WTC11 (cell line): ENCODE measurements around the gene ZBTB21. TPM values are rescaled to one million over a fixed set of nuclear protein-coding genes. Genes with fewer than 3 reads are reported as not detected.

Experiments used
- ATAC-seq: fragments of 200-7000 bp; cut with Tn5 transposase; 2 replicates; pipeline ENCODE4 v1.10.0; 2021; ENCODE audit warnings: mild to moderate bottlenecking, moderate library complexity
- CTCF ChIA-PET: fragments of 300-600 bp; sonication (Branson Sonifier 250); formaldehyde crosslinking; loops from one replicate; lab custom pipeline; 2021; ENCODE audit warnings: antibody characterized with exemption; lab: Charles Lee
- POLR2A ChIA-PET: fragments of 350-600 bp; sonication (Branson Sonifier 250); formaldehyde crosslinking; loops from one replicate; lab custom pipeline; 2021; ENCODE audit warnings: antibody characterized with exemption; lab: Charles Lee
- DNase-seq: peaks from one replicate; pipeline ENCODE4 v3.0.0; 2021; ENCODE audit warnings: low spot score
- H3K27ac Mint-ChIP-seq: 2 replicates; pipeline ENCODE4 v1.8.0; 2021; ENCODE audit warnings: mixed read lengths
- H3K27me3 Mint-ChIP-seq: 2 replicates; pipeline ENCODE4 v1.8.0; 2021; ENCODE audit warnings: low read depth, mild to moderate bottlenecking, moderate library complexity, mixed read lengths
- H3K36me3 Mint-ChIP-seq: 2 replicates; pipeline ENCODE4 v1.8.0; 2021; ENCODE audit warnings: mixed read lengths
- H3K4me1 Mint-ChIP-seq: 2 replicates; pipeline ENCODE4 v1.8.0; 2022; ENCODE audit warnings: mixed read lengths
- H3K4me3 Mint-ChIP-seq: 2 replicates; pipeline ENCODE4 v1.8.0; 2021; ENCODE audit warnings: mild to moderate bottlenecking, moderate library complexity, mixed read lengths
- H3K9me3 Mint-ChIP-seq: 2 replicates; pipeline ENCODE4 v1.8.0; 2021; ENCODE audit warnings: mixed read lengths
- CREB1 ChIP-seq: sonication (generic); formaldehyde crosslinking; IDR thresholded peaks from 2 replicates; pipeline ENCODE4 v1.8.0; 2023; ENCODE audit warnings: mild to moderate bottlenecking, missing genetic modification reagents
- FOXK1 ChIP-seq: sonication (generic); formaldehyde crosslinking; IDR thresholded peaks from 2 replicates; pipeline ENCODE4 v1.8.0; 2022; ENCODE audit warnings: mild to moderate bottlenecking, moderate library complexity, missing genetic modification reagents
- NFE2L1 ChIP-seq: sonication (generic); formaldehyde crosslinking; IDR thresholded peaks from 2 replicates; pipeline ENCODE4 v1.8.1; 2023; ENCODE audit warnings: missing genetic modification reagents
- NFYB ChIP-seq: sonication (generic); formaldehyde crosslinking; conservative IDR thresholded peaks from 2 replicates; pipeline ENCODE4 v1.8.0; 2022; ENCODE audit warnings: low read depth, missing genetic modification reagents
- NR2C2 ChIP-seq: sonication (generic); formaldehyde crosslinking; IDR thresholded peaks from 2 replicates; pipeline ENCODE4 v1.8.0; 2022; ENCODE audit warnings: mild to moderate bottlenecking, missing genetic modification reagents
- NR3C1 ChIP-seq: sonication (generic); formaldehyde crosslinking; conservative IDR thresholded peaks from 2 replicates; pipeline ENCODE4 v1.8.1; 2023; ENCODE audit warnings: low read depth, mild to moderate bottlenecking, missing genetic modification reagents
- PRRX2 ChIP-seq: fragments of 250-450 bp; sonication (Bioruptor Pico); IDR thresholded peaks from 2 replicates; pipeline ENCODE4 v1.8.0; 2021; ENCODE audit warnings: mild to moderate bottlenecking
- ZNF138 ChIP-seq: sonication (generic); formaldehyde crosslinking; conservative IDR thresholded peaks from 2 replicates; pipeline ENCODE4 v1.8.1; 2022; ENCODE audit warnings: mild to moderate bottlenecking, moderate library complexity, missing genetic modification reagents
- total RNA-seq: library from RNA; stranded (reverse); gene quantifications from 3 replicates; pipeline ENCODE4 v1.2.3, GENCODE V29; 2021
- TF ChIP-seq, protein P1 (sequence below): fragments of 250-450 bp; sonication (Bioruptor Pico); conservative IDR thresholded peaks from 2 replicates; pipeline ENCODE4 v1.9.0; 2021; ENCODE audit warnings: mild to moderate bottlenecking
- TF ChIP-seq, protein P2 (sequence below): sonication (generic); formaldehyde crosslinking; conservative IDR thresholded peaks from 2 replicates; pipeline ENCODE4 v1.8.1; 2022; ENCODE audit warnings: mild to moderate bottlenecking, missing genetic modification reagents
- TF ChIP-seq, protein P3 (sequence below): sonication (generic); formaldehyde crosslinking; IDR thresholded peaks from 2 replicates; pipeline ENCODE4 v1.8.1; 2023; ENCODE audit warnings: mild to moderate bottlenecking, moderate library complexity, missing genetic modification reagents
- TF ChIP-seq, protein P4 (sequence below): sonication (generic); formaldehyde crosslinking; IDR thresholded peaks from 2 replicates; pipeline ENCODE4 v1.8.0; 2022; ENCODE audit warnings: mild to moderate bottlenecking, missing genetic modification reagents
- TF ChIP-seq, protein P5 (sequence below): sonication (generic); formaldehyde crosslinking; IDR thresholded peaks from 2 replicates; pipeline ENCODE4 v1.8.0; 2022; ENCODE audit warnings: mild to moderate bottlenecking, missing genetic modification reagents

The ZBTB21 gene
- total RNA-seq, 1 experiment from 2014 or later = 13.8 TPM

DNA sequence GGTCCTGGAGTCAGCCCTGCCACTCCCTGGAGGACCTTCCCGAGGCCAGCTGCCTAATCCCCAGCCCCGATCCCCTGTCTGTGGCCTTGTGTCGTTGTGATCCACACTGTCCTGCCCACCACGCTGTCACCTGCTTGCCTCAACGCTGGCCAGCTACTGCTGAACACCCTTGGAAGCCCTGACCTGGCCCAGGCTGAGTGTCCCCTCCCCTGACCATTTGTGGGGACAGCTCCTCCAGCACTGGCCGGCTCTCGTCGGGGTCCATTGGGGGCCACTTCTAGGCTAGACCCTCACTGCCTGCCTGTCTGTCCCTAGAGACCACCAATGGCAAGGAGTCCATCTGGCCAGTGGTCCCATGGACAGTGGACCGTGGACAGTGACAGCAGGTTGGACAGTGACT lies 49.0 kb upstream of the ZBTB21 start:
- Mint-ChIP-seq H3K9me3 (peaks cover 12% of the 10 kb centered on the region), H3K36me3 (no peaks in the 10 kb centered on the region; the same call in 1 of the 2 replicates), H3K27ac (no peak overlapping the region), H3K27me3 (peaks cover 4% of the 10 kb centered on the region; the same call in 1 of the 2 replicates), H3K4me3 (no peak overlapping the region), H3K4me1 (peaks cover 39% of the 10 kb centered on the region)
- ATAC-seq (no peak), DNase-seq (no peak)
- TF ChIP-seq, protein P1, sequence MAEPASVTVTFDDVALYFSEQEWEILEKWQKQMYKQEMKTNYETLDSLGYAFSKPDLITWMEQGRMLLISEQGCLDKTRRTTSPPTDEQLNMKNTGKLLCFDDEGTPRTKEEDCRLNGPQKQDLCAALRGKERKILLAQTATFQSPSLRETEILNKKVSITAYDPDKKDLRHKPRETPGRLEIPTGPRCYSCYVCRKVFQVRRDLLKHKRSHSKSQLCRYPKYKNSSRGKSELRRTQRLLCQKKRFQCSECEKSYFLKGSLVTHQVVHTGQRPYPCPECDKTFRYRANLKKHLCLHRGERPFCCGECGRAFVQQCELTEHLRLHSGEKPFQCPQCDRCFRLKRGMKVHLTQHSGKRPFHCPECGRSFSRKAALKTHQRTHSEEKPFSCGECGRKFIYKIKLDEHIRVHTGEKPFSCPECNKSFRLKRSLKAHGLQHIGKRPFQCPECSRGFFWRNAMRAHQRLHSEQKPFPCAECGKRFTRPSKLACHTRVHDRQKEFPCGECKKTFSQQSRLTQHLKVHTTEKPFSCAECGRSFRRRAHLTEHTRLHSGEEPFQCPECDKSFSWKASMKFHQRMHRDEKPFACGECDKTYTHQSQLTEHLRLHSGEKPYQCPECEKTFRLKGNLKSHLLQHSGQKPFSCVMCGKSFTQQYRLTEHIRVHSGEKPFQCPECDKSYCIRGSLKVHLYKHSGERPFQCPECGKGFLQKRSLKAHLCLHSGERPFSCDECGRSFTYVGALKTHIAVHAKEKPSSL (CRISPR knock-in tag) = no peak
- no peak for TF ChIP-seq NR3C1 (CRISPR knock-in tag)
- TF ChIP-seq FOXK1 = no peak
- no peak for TF ChIP-seq CREB1 (CRISPR knock-in tag)
- TF ChIP-seq, protein P2, sequence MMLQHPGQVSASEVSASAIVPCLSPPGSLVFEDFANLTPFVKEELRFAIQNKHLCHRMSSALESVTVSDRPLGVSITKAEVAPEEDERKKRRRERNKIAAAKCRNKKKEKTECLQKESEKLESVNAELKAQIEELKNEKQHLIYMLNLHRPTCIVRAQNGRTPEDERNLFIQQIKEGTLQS (CRISPR knock-in tag) = no peak
- CTCF ChIA-PET = interaction anchor here (1.1 kb wide), 1 partner anchor 58 kb away, joined by 3 read pairs; no protein-coding TSS in a partner anchor
- POLR2A ChIA-PET = no interaction called here

DNA sequence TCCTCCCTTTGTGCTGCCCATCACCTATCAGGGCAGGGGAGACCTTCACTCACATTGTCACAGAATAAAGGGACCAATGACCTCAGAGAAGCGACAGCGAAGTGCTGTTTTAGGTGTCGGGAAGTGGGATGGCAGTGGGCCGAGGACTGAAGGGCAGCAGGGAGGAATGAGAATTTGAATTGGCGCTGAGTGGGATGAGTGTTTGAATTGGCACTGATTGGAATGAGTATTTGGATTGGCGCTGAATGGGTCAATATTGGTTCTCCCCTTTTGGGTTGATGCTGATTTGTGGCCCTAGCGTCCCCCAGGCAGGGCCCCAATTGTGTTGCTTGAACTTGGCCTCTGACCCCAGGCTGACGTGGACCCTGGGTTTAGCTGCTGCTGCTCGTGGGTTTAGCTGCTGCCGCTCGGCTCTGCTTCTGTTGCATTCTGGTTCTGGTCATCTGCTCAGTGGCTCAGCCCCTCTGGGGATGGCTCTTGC lies 48.5 kb upstream of the ZBTB21 start:
- Mint-ChIP-seq H3K4me3 (no peak overlapping the region), H3K9me3 (peaks cover 12% of the 10 kb centered on the region), H3K27ac (no peak overlapping the region; the same call in 1 of the 2 replicates), H3K4me1 (peaks cover 35% of the 10 kb centered on the region), H3K27me3 (peaks cover 4% of the 10 kb centered on the region; the same call in 1 of the 2 replicates)
- no peak for ATAC-seq
- CTCF ChIA-PET = interaction anchor here (1.1 kb wide), 1 partner anchor 59 kb away, joined by 3 read pairs; no protein-coding TSS in a partner anchor
- no peak for DNase-seq
- POLR2A ChIA-PET = no interaction called here
- TF ChIP-seq PRRX2 (CRISPR knock-in tag) = no peak
- no peak for TF ChIP-seq NFE2L1 (CRISPR knock-in tag)
- TF ChIP-seq, protein P1 (CRISPR knock-in tag) = no peak
- no peak for TF ChIP-seq CREB1 (CRISPR knock-in tag)
- TF ChIP-seq NR2C2 (CRISPR knock-in tag) = no peak
- TF ChIP-seq, protein P3, sequence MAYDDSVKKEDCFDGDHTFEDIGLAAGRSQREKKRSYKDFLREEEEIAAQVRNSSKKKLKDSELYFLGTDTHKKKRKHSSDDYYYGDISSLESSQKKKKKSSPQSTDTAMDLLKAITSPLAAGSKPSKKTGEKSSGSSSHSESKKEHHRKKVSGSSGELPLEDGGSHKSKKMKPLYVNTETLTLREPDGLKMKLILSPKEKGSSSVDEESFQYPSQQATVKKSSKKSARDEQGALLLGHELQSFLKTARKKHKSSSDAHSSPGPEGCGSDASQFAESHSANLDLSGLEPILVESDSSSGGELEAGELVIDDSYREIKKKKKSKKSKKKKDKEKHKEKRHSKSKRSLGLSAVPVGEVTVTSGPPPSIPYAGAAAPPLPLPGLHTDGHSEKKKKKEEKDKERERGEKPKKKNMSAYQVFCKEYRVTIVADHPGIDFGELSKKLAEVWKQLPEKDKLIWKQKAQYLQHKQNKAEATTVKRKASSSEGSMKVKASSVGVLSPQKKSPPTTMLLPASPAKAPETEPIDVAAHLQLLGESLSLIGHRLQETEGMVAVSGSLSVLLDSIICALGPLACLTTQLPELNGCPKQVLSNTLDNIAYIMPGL (CRISPR knock-in tag) = no peak
- no peak for TF ChIP-seq NFYB (CRISPR knock-in tag)
- TF ChIP-seq ZNF138 (CRISPR knock-in tag) = no peak
- TF ChIP-seq, protein P4, sequence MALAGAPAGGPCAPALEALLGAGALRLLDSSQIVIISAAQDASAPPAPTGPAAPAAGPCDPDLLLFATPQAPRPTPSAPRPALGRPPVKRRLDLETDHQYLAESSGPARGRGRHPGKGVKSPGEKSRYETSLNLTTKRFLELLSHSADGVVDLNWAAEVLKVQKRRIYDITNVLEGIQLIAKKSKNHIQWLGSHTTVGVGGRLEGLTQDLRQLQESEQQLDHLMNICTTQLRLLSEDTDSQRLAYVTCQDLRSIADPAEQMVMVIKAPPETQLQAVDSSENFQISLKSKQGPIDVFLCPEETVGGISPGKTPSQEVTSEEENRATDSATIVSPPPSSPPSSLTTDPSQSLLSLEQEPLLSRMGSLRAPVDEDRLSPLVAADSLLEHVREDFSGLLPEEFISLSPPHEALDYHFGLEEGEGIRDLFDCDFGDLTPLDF (CRISPR knock-in tag) = no peak
- TF ChIP-seq, protein P5, sequence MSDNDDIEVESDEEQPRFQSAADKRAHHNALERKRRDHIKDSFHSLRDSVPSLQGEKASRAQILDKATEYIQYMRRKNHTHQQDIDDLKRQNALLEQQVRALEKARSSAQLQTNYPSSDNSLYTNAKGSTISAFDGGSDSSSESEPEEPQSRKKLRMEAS (CRISPR knock-in tag) = no peak
- TF ChIP-seq, all 79 proteins: peak for 0
- H3K36me3 Mint-ChIP-seq = no peaks in the 10 kb centered on the region; the same call in 1 of the 2 replicates
